Thyroid gland (tissue), 4 donors: Measurements from ENCODE around the gene CD300E.

ENCODE experiments used
- CTCF ChIP-seq, 6 experiments: fragments of 200-600 bp in 3 of 6; fragments of 450-650 bp in 3 of 6; sonication (generic) in 3 of 6; IDR thresholded peaks; one replicate each; pipeline ENCODE4 v1.5.1; 2016 to 2019; ENCODE audit warnings: antibody characterized with exemption in 6 of 6, mild to moderate bottlenecking in 2 of 6, inconsistent platforms in 1 of 6, moderate library complexity in 1 of 6
- POLR2A ChIP-seq, 2 donors: fragments of 450-650 bp; IDR thresholded peaks; one replicate each; pipeline ENCODE4 v1.6.1; 2017; ENCODE audit warnings: antibody characterized with exemption in 2 of 2, mild to moderate bottlenecking in 2 of 2, moderate library complexity in 1 of 2

GRCh38 chr17:74597069-74597790 lies 26.3 kb downstream of the CD300E start:
- no peak for TF ChIP-seq CTCF (IDR thresholded peaks at IDR 0.05)
- no peak for TF ChIP-seq POLR2A (IDR thresholded peaks at IDR 0.05)
